SK-N-SH (cell line): ENCODE results near the gene KMT5B.

Experiments used
- EP300 ChIP-seq, 2 experiments: IDR thresholded peaks; 2 replicates each; pipeline versions ENCODE4 v1.4.0 to v1.6.1; 2012; ENCODE audit warnings: borderline replicate concordance in 1 of 2, low read depth in 1 of 2, low read length in 1 of 2
- GABPA ChIP-seq: IDR thresholded peaks from 2 replicates; pipeline ENCODE4 v1.4.0; 2012; ENCODE audit warnings: low read depth, mild to moderate bottlenecking
- NFIC ChIP-seq: IDR thresholded peaks from 2 replicates; pipeline ENCODE4 v1.4.0; 2012; ENCODE audit warnings: borderline replicate concordance
- TF ChIP-seq, protein P1 (sequence below): IDR thresholded peaks from 2 replicates; pipeline ENCODE4 v1.6.1; 2012; ENCODE audit warnings: mild to moderate bottlenecking, low read depth, low read length, moderate library complexity
- TF ChIP-seq, protein P2 (sequence below): fragments of 200-600 bp; sonication (generic); IDR thresholded peaks from 2 replicates; pipeline ENCODE4 v1.6.1; 2017; ENCODE audit warnings: antibody characterized with exemption, mild to moderate bottlenecking, moderate library complexity
- TF ChIP-seq, protein P3 (sequence below): IDR thresholded peaks from 2 replicates; pipeline ENCODE4; 2012

DNA sequence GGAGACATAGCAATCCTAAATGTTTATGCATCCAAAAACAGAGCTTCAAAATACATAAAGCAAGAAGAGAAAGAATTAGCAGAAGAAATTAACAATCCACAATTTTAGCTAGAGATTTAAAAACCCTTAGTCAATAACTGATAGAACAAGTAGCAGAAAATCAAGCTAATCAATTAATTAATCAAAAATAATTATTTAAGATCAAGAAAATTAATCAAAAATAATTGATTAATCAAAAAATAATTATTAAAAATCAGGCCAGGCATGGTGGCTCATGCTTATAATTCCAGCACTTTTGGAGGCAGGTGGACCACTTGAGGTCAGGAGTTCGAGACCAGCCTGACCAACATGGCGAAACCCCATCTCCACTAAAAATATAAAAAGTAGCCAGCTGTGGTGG is 29.5 kb upstream of the KMT5B start:
- TF ChIP-seq, protein P1, sequence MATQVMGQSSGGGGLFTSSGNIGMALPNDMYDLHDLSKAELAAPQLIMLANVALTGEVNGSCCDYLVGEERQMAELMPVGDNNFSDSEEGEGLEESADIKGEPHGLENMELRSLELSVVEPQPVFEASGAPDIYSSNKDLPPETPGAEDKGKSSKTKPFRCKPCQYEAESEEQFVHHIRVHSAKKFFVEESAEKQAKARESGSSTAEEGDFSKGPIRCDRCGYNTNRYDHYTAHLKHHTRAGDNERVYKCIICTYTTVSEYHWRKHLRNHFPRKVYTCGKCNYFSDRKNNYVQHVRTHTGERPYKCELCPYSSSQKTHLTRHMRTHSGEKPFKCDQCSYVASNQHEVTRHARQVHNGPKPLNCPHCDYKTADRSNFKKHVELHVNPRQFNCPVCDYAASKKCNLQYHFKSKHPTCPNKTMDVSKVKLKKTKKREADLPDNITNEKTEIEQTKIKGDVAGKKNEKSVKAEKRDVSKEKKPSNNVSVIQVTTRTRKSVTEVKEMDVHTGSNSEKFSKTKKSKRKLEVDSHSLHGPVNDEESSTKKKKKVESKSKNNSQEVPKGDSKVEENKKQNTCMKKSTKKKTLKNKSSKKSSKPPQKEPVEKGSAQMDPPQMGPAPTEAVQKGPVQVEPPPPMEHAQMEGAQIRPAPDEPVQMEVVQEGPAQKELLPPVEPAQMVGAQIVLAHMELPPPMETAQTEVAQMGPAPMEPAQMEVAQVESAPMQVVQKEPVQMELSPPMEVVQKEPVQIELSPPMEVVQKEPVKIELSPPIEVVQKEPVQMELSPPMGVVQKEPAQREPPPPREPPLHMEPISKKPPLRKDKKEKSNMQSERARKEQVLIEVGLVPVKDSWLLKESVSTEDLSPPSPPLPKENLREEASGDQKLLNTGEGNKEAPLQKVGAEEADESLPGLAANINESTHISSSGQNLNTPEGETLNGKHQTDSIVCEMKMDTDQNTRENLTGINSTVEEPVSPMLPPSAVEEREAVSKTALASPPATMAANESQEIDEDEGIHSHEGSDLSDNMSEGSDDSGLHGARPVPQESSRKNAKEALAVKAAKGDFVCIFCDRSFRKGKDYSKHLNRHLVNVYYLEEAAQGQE = no peak
- TF ChIP-seq GABPA (no peak), NFIC (no peak), EP300 (IDR thresholded peaks at IDR 0.05; ENCODE audit: borderline replicate concordance in 1 of 2, low read depth in 1 of 2, low read length in 1 of 2) (no peak)
- TF ChIP-seq, protein P2, sequence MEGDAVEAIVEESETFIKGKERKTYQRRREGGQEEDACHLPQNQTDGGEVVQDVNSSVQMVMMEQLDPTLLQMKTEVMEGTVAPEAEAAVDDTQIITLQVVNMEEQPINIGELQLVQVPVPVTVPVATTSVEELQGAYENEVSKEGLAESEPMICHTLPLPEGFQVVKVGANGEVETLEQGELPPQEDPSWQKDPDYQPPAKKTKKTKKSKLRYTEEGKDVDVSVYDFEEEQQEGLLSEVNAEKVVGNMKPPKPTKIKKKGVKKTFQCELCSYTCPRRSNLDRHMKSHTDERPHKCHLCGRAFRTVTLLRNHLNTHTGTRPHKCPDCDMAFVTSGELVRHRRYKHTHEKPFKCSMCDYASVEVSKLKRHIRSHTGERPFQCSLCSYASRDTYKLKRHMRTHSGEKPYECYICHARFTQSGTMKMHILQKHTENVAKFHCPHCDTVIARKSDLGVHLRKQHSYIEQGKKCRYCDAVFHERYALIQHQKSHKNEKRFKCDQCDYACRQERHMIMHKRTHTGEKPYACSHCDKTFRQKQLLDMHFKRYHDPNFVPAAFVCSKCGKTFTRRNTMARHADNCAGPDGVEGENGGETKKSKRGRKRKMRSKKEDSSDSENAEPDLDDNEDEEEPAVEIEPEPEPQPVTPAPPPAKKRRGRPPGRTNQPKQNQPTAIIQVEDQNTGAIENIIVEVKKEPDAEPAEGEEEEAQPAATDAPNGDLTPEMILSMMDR = no peak
- TF ChIP-seq, protein P3, sequence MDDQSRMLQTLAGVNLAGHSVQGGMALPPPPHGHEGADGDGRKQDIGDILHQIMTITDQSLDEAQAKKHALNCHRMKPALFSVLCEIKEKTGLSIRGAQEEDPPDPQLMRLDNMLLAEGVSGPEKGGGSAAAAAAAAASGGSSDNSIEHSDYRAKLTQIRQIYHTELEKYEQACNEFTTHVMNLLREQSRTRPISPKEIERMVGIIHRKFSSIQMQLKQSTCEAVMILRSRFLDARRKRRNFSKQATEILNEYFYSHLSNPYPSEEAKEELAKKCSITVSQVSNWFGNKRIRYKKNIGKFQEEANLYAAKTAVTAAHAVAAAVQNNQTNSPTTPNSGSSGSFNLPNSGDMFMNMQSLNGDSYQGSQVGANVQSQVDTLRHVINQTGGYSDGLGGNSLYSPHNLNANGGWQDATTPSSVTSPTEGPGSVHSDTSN = no peak
